Measurements from ENCODE around the gene PRRC2C. TPM values are rescaled to one million over a fixed set of nuclear protein-coding genes. Genes with fewer than 3 reads are reported as not detected.

The PRRC2C gene
- total RNA-seq, 1 experiment from 2014 or later, result 136 TPM

DNA sequence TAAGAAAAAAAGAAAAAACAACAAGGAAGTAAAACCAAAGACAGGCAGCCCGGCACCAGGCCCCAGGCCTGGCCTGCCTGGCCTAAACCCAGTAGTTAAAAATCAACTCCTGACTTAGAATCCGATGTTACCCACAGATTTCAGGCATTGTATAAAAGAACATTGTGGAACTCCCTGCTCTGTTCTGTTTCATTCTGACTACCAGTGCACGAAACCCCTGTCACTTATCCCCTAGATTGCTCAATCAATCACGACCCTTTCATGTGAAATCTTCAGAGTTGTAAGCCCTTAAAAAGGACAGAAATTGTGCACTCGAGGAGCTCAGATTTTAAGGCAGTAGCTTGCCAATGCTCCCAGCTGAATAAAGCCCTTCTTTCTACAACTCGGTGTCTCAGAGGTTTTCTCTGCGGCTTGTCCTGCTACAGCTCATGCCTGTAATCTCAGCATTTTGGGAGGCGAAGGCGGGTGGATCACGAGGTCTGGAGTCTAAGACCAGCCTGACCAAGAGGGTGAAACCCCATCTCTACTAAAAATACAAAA lies 121.1 kb downstream of the PRRC2C start:
- Histone ChIP-seq H2AFZ (no peak overlapping the region), H3K9me2 (ENCODE audit: insufficient read depth) (no peaks in the 10 kb centered on the region), H3K27ac (no peak overlapping the region), H3K4me2 (no peak overlapping the region), H3K36me3 (ENCODE audit: low read depth) (no peaks in the 10 kb centered on the region), H3K79me2 (ENCODE audit: low read depth) (no peaks in the 10 kb centered on the region), H4K20me1 (ENCODE audit: insufficient read depth) (no peaks in the 10 kb centered on the region; the same call in 1 of the 2 replicates), H3F3A (ENCODE audit: insufficient read depth, low read depth) (no peaks in the 10 kb centered on the region), H3K27me3 (ENCODE audit: insufficient read depth, low read depth) (no peaks in the 10 kb centered on the region), H3K4me3 (no peak overlapping the region), H3K4me1 (replicated peaks; ENCODE audit: insufficient read depth) (no peaks in the 10 kb centered on the region), H3K9me3 (ENCODE audit: insufficient read depth, low read depth) (no peaks in the 10 kb centered on the region)
- no peak for DNase-seq
- BruUV-seq (replicated peaks), result no TSS peak
- CTCF ChIA-PET, result no interaction called here
- TF ChIP-seq EZH2 (IDR thresholded peaks at IDR 0.05; ENCODE audit: low read depth), result no peak
- TF ChIP-seq, protein P1, sequence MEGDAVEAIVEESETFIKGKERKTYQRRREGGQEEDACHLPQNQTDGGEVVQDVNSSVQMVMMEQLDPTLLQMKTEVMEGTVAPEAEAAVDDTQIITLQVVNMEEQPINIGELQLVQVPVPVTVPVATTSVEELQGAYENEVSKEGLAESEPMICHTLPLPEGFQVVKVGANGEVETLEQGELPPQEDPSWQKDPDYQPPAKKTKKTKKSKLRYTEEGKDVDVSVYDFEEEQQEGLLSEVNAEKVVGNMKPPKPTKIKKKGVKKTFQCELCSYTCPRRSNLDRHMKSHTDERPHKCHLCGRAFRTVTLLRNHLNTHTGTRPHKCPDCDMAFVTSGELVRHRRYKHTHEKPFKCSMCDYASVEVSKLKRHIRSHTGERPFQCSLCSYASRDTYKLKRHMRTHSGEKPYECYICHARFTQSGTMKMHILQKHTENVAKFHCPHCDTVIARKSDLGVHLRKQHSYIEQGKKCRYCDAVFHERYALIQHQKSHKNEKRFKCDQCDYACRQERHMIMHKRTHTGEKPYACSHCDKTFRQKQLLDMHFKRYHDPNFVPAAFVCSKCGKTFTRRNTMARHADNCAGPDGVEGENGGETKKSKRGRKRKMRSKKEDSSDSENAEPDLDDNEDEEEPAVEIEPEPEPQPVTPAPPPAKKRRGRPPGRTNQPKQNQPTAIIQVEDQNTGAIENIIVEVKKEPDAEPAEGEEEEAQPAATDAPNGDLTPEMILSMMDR (conservative IDR thresholded peaks at IDR 0.05), result no peak
- POLR2A ChIA-PET (ENCODE audit: unreplicated experiment), result no interaction called here
- intact Hi-C loops (cut with micrococcal nuclease; ENCODE audit: unreplicated experiment), result no loop called here

- Histone ChIP-seq H3K36me3 (ENCODE audit: low read depth) (no peaks in the 10 kb centered on the region), H3K27me3 (ENCODE audit: insufficient read depth, low read depth) (no peaks in the 10 kb centered on the region), H3K27ac (no peak overlapping the region), H3K4me3 (no peak overlapping the region), H3F3A (ENCODE audit: insufficient read depth, low read depth) (no peaks in the 10 kb centered on the region), H3K9me3 (ENCODE audit: insufficient read depth, low read depth) (no peaks in the 10 kb centered on the region), H3K79me2 (ENCODE audit: low read depth) (no peaks in the 10 kb centered on the region), H2AFZ (no peak overlapping the region), H3K4me1 (replicated peaks; ENCODE audit: insufficient read depth) (no peaks in the 10 kb centered on the region), H3K4me2 (no peak overlapping the region), H3K9me2 (ENCODE audit: insufficient read depth) (no peaks in the 10 kb centered on the region), H4K20me1 (ENCODE audit: insufficient read depth) (no peaks in the 10 kb centered on the region; the same call in 1 of the 2 replicates)
- ChIA-PET POLR2A (ENCODE audit: unreplicated experiment) (no interaction called here), CTCF (no interaction called here)
- TF ChIP-seq, protein P1 (conservative IDR thresholded peaks at IDR 0.05), result no peak
- TF ChIP-seq EZH2 (IDR thresholded peaks at IDR 0.05; ENCODE audit: low read depth), result no peak
- DNase-seq, result no peak
- no TSS peak for BruUV-seq (replicated peaks)
- intact Hi-C loops (cut with micrococcal nuclease; ENCODE audit: unreplicated experiment), result no loop called here
Observed at GRCh38 chr1:171610385-171610784, 125.1 kb downstream of the PRRC2C start.

DNA sequence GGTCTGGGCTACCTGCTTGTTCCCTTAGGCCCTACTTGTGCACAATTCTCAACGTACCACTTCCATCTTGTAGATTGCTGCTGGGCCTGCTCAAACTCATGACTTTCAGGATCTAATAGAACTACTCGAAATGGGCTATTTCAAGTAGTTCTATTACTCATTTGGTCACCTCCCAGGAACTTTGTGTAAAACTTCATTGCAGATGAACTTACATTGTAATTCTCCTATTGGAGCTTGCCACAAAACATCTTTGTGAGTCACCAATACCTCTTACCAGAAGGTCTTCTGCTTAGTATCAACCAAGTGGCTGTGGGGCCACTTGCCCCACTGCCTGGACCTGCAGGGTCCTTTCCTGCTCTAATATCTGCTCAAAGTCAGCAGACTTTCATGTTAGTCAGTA lies 126.0 kb downstream of the PRRC2C start:
- CTCF ChIA-PET, result no interaction called here
- Histone ChIP-seq H4K20me1 (ENCODE audit: insufficient read depth) (no peaks in the 10 kb centered on the region; the same call in 1 of the 2 replicates), H3K4me1 (replicated peaks; ENCODE audit: insufficient read depth) (no peaks in the 10 kb centered on the region), H3K27me3 (ENCODE audit: insufficient read depth, low read depth) (no peaks in the 10 kb centered on the region), H3K4me3 (no peak overlapping the region), H2AFZ (no peak overlapping the region), H3K36me3 (ENCODE audit: low read depth) (no peaks in the 10 kb centered on the region), H3K27ac (no peak overlapping the region), H3K79me2 (ENCODE audit: low read depth) (no peaks in the 10 kb centered on the region), H3F3A (ENCODE audit: insufficient read depth, low read depth) (no peaks in the 10 kb centered on the region), H3K9me2 (ENCODE audit: insufficient read depth) (no peaks in the 10 kb centered on the region), H3K4me2 (no peak overlapping the region), H3K9me3 (ENCODE audit: insufficient read depth, low read depth) (no peaks in the 10 kb centered on the region)
- no peak for DNase-seq
- POLR2A ChIA-PET (ENCODE audit: unreplicated experiment), result no interaction called here
- intact Hi-C loops (cut with micrococcal nuclease; ENCODE audit: unreplicated experiment), result no loop called here
- TF ChIP-seq, protein P1 (conservative IDR thresholded peaks at IDR 0.05), result no peak
- no peak for TF ChIP-seq EZH2 (IDR thresholded peaks at IDR 0.05; ENCODE audit: low read depth)
- BruUV-seq (replicated peaks), result no TSS peak

Data from PC-9 (cell line).